ENCODE measurements around the gene CENPP.

Gene CENPP

DNA sequence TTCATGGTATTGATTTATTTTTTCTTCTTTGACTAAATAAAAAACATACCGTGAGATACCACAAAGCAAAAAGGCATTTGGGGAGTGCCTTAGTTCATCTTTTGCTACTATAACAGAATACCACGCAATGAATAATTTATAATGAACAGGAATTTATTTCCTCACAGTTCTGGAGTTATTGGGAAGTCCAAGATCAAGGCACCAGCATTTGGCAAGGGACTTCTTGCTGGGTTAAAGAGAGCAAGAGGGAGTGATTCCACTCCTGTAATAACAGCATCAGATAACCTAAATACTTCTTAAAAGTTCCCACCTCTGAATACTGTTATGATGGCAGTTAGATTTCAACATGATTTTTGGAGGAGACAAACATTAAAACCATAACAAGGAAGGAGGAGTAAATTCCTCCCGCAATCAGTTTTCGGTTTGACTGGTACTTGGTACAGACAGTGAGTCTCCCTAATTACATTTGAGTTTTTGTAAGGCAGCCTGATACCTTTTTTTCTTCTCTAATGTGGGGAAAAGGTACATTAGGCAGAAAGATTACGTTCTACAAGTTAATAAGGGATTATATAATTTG is 107.3 kb downstream of the CENPP start:
- ChIA-PET POLR2A (no interaction called here), CTCF (no interaction called here)
- TF ChIP-seq, protein P1, sequence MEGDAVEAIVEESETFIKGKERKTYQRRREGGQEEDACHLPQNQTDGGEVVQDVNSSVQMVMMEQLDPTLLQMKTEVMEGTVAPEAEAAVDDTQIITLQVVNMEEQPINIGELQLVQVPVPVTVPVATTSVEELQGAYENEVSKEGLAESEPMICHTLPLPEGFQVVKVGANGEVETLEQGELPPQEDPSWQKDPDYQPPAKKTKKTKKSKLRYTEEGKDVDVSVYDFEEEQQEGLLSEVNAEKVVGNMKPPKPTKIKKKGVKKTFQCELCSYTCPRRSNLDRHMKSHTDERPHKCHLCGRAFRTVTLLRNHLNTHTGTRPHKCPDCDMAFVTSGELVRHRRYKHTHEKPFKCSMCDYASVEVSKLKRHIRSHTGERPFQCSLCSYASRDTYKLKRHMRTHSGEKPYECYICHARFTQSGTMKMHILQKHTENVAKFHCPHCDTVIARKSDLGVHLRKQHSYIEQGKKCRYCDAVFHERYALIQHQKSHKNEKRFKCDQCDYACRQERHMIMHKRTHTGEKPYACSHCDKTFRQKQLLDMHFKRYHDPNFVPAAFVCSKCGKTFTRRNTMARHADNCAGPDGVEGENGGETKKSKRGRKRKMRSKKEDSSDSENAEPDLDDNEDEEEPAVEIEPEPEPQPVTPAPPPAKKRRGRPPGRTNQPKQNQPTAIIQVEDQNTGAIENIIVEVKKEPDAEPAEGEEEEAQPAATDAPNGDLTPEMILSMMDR (IDR thresholded peaks at IDR 0.05; ENCODE audit: control extremely low read depth, extremely low read depth, low read depth, missing control alignments): no peak
- no peak for DNase-seq (ENCODE audit: extremely low spot score)

DNA sequence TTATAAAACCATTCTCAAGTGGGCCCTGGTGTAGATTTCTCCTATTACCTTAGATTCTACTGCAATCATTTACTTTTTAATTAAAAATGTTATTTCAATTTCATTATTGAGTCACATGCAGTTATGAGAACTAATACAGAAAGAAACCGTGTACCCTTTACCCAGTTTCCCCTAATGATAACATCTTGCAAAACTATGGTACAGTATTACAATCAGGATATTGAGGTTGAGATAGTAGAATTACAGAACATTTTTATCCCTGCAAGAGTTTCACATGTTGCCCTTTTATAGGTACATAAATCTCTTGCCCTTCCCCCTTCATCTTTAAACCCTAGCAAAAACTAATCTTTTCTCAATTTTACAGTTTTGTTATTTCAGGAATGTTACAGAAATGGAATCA is 109.5 kb downstream of the CENPP start:
- TF ChIP-seq, protein P1 (IDR thresholded peaks at IDR 0.05; ENCODE audit: control extremely low read depth, extremely low read depth, low read depth, missing control alignments): no peak
- DNase-seq (ENCODE audit: extremely low spot score): no peak
- CTCF ChIA-PET: no interaction called here
- POLR2A ChIA-PET: no interaction called here

DNA sequence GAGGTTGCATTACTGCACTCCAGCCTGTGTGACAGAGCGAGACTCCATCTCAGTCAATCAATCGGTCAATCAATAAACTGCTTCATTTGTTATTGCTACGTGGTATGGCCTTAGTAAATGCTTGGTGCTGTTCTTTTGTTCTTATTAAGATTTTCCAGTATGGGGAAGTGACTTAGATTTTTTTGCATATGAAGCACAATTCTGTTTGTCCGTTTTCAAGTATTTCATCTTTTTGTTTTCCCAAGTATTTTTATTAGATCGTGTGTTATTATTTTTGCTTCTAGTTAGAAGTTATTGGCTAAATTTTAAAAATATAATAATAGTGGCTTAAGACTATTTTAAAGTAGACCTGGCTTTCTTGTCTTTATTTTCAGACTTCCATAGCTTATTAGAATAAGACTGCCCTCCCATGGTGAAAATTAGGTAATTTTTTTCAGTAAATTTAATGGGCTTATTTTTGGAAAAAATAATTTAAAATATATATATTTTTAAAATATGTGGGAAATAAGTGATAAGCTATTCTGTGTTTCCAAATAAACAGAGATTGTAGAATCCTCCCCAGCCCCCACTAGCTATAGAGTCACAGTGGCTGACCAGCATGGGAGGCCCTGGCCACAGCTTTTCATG is 113.3 kb downstream of the CENPP start:
- DNase-seq (ENCODE audit: extremely low spot score): no peak
- TF ChIP-seq, protein P1 (IDR thresholded peaks at IDR 0.05; ENCODE audit: control extremely low read depth, extremely low read depth, low read depth, missing control alignments): no peak
- POLR2A ChIA-PET: no interaction called here
- CTCF ChIA-PET: interaction anchor here (0.8 to 3.9 kb wide), 5 partner anchors 12 to 304 kb away, joined by 3 to 33 read pairs (median 3); no protein-coding TSS in a partner anchor

DNA sequence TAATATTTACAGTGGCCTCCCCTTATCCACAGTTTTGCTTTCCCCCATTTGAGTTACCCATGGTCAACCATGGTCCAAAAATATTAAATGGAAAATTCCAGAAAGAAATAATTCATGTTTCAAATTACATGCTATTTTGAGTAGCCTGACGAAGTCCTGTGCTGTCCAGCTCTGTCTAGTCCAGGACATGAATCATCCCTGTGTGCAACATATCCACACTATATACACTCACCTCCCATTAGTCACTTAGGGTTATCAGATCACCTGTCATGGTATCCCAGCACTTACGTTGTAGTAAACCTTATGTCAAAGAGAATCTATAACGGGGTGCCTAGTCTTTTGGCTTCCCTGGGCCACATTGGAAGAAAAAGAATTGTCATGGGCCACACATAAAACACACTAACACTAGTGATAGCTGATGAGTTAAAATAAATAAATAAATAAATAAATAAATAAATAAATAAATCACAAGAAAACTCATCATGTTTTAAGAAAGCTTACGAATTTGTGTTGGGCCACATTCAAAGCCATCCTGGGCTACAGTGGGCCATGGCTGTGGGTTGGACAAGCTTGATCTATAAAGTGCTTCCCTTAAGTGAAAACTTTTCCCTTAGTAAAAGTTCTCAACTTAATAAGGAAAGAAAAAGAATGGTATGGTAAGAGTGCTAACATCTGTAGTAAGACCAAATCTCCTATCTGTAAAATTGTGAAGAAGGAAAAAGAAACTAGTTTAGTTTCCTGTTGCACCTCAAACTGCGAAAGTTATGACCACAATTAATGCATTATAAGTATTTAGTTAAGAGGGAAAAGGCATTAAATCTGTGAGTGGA is 114.4 kb downstream of the CENPP start:
- TF ChIP-seq, protein P1 (IDR thresholded peaks at IDR 0.05; ENCODE audit: control extremely low read depth, extremely low read depth, low read depth, missing control alignments): no peak
- POLR2A ChIA-PET: no interaction called here
- no peak for DNase-seq (ENCODE audit: extremely low spot score)
- CTCF ChIA-PET: interaction anchor here (0.7 to 3.9 kb wide), 7 partner anchors 10 to 301 kb away, joined by 3 to 33 read pairs (median 3); no protein-coding TSS in a partner anchor

DNA sequence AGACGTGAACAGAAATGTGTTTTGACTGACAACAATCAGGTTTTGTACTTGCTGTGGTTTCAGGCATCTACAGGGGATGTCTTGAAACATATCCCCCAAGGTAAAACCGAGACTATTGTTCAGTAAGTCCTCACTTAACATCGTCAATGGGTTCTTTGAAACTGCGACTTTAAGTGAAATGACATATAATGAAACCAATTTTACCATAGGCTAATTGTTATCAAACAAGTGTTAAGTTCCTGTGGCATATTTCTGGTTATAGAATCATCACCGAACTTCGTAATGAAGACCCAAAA is 114.9 kb downstream of the CENPP start:
- DNase-seq (ENCODE audit: extremely low spot score): peak; percentile 13
- POLR2A ChIA-PET: no interaction called here
- TF ChIP-seq, protein P1 (IDR thresholded peaks at IDR 0.05; ENCODE audit: control extremely low read depth, extremely low read depth, low read depth, missing control alignments): no peak
- CTCF ChIA-PET: interaction anchor here (0.7 to 3.9 kb wide), 7 partner anchors 9 to 301 kb away, joined by 3 to 33 read pairs (median 3); no protein-coding TSS in a partner anchor

DNA sequence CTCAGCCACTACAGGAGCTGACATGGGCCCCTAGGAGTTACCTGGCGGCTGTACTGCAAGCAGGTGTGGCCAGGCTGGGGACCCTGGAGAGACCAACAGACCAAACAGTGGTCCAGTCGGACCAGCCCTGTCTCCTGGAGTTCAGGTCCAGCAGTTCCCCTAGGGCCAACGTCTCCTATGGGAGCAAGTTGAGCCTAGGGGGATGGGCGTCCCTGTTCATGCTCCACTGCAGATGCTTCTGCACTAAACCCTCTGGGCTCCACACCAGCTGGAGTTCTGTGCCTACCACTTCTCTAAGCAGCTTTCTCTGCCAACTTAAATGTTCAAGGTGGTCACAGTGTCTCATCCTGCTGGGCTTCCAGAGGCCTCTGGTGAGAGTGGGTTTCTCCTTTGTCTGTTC is 119.1 kb downstream of the CENPP start:
- TF ChIP-seq, protein P1 (IDR thresholded peaks at IDR 0.05; ENCODE audit: control extremely low read depth, extremely low read depth, low read depth, missing control alignments): no peak
- POLR2A ChIA-PET: no interaction called here
- CTCF ChIA-PET: interaction anchor here (1.2 to 2.3 kb wide), 2 partner anchors 305 to 307 kb away, joined by 3 to 10 read pairs; no protein-coding TSS in a partner anchor
- DNase-seq (ENCODE audit: extremely low spot score): no peak
